K562 (cell line): ENCODE data around the gene RAI1. TPM values are rescaled to one million over a fixed set of nuclear protein-coding genes. Genes with fewer than 3 reads are reported as not detected.

Source experiments
- ATAC-seq: fragments of 200-7000 bp; cut with Tn5 transposase; 3 replicates; pipeline ENCODE4 v1.9.1; 2020; ENCODE audit warnings: moderate library complexity
- BruUV-seq: library from RNA; stranded (reverse); fragments of 400-500 nt; replicated peaks from 2 replicates; lab custom pipeline; 2021; lab: Mats Ljungman, UMichigan
- CTCF ChIA-PET: fragments of 300-600 bp; formaldehyde crosslinking; extraction: SDS; loops from one replicate; lab custom pipeline; 2021; ENCODE audit warnings: low intra/inter-chr PET ratio; lab: Yijun Ruan, JAX
- POLR2A ChIA-PET: fragments of 300-600, 350-650 bp; sonication (Branson Sonifier 250); formaldehyde crosslinking; extraction: SDS; loops from one replicate; lab custom pipeline; 2021; ENCODE audit warnings: antibody characterized with exemption, inconsistent platforms; lab: Yijun Ruan, JAX
- DNase-seq, 4 experiments: peaks; one replicate each; pipeline versions ENCODE4 v3.0.0 to v3.0.0-alpha.2; 2011 to 2018; ENCODE audit warnings: low spot score in 3 of 4, mixed read lengths in 3 of 4; ENCODE audit errors: extremely low read depth in 1 of 4
- FAIRE-seq: peaks from 2 replicates; lab custom pipeline; 2011; peaks lifted over from hg19 to GRCh38; lab: Jason Lieb, UNC
- H2AFZ ChIP-seq: 2 replicates; pipeline ENCODE4 v1.6.0; 2011; ENCODE audit warnings: low read depth, low read length, control low read depth, inconsistent platforms
- H3K27ac ChIP-seq: fragments of 200-600 bp; 3 replicates; pipeline ENCODE4 v1.8.0; 2011; ENCODE audit warnings: low read depth, mild to moderate bottlenecking, control low read depth, inconsistent platforms, low read length, moderate library complexity, mixed read lengths; ENCODE audit errors: extremely low read depth
- H3K27me3 ChIP-seq, 2 experiments: fragments of 300-600 bp in 1 of 2; 2 replicates in 1 of 2; 3 replicates in 1 of 2; pipeline versions ENCODE4 v1.6.0 to v1.8.0; 2011; ENCODE audit warnings: inconsistent platforms in 2 of 2, low read length in 2 of 2, mild to moderate bottlenecking in 1 of 2, mixed read lengths in 1 of 2, moderate library complexity in 1 of 2; ENCODE audit not compliant: control insufficient read depth in 2 of 2, insufficient read depth in 2 of 2
- H3K36me3 ChIP-seq: fragments of 300-600 bp; 3 replicates; pipeline ENCODE4 v1.8.0; 2011; ENCODE audit warnings: mild to moderate bottlenecking, low read length, inconsistent platforms; ENCODE audit not compliant: control insufficient read depth, insufficient read depth
- H3K4me1 ChIP-seq, 2 experiments: fragments of 200-600 bp in 1 of 2; replicated peaks in 1 of 2; 2 replicates in 1 of 2; 3 replicates in 1 of 2; pipeline versions ENCODE4 v1.5.1 to v1.8.0; 2011; ENCODE audit warnings: inconsistent platforms in 2 of 2, low read length in 2 of 2, mild to moderate bottlenecking in 1 of 2, mixed read lengths in 1 of 2, moderate library complexity in 1 of 2; ENCODE audit not compliant: control insufficient read depth in 2 of 2, insufficient read depth in 2 of 2
- H3K4me2 ChIP-seq: 2 replicates; pipeline ENCODE4 v1.6.1; 2011; ENCODE audit warnings: low read length, control low read depth, inconsistent platforms, mixed read lengths; ENCODE audit not compliant: insufficient read depth
- H3K4me3 ChIP-seq: fragments of 200-600 bp; sonication (generic), shearing (Covaris generic); 2 replicates; pipeline ENCODE4 v1.5.1; 2016; ENCODE audit warnings: control low read depth, inconsistent platforms
- H3K79me2 ChIP-seq: fragments of 200-600 bp; 3 replicates; pipeline ENCODE4 v1.8.0; 2011; ENCODE audit warnings: low read length, inconsistent platforms; ENCODE audit not compliant: control insufficient read depth, insufficient read depth
- H3K9ac ChIP-seq, 2 experiments: 2 replicates each; pipeline versions ENCODE4 v1.6.0 to v1.6.1; 2011; ENCODE audit warnings: low read depth in 2 of 2, low read length in 2 of 2, control low read depth in 1 of 2, inconsistent platforms in 1 of 2, mild to moderate bottlenecking in 1 of 2, mixed read lengths in 1 of 2; ENCODE audit not compliant: insufficient read depth in 1 of 2
- H3K9me1 ChIP-seq: one replicate; pipeline ENCODE4 v1.6.0; 2011; ENCODE audit warnings: inconsistent platforms, mild to moderate bottlenecking, low read length, moderate library complexity; ENCODE audit not compliant: control insufficient read depth, insufficient read depth
- H3K9me3 ChIP-seq: replicated peaks from 2 replicates; pipeline ENCODE4 v1.5.1; 2011; ENCODE audit warnings: low read depth, low read length, inconsistent platforms; ENCODE audit not compliant: control insufficient read depth, insufficient read depth
- H4K20me1 ChIP-seq: replicated peaks from 2 replicates; pipeline ENCODE4 v1.6.1; 2011; ENCODE audit warnings: low read length, inconsistent platforms, mixed read lengths; ENCODE audit not compliant: control insufficient read depth, insufficient read depth
- POLR2A ChIP-seq: fragments of 450-650 bp; conservative IDR thresholded peaks from 2 replicates; pipeline ENCODE4 v1.6.1; 2016
- RFX5 ChIP-seq: IDR thresholded peaks from 2 replicates; pipeline ENCODE4 v1.6.1; 2011; ENCODE audit warnings: low read depth, mild to moderate bottlenecking, improper control_type of control experiment, low read length
- SMARCB1 ChIP-seq: IDR thresholded peaks from 2 replicates; pipeline ENCODE4 v1.6.1; 2011; ENCODE audit warnings: improper control_type of control experiment, low read depth; ENCODE audit not compliant: insufficient read length
- TEAD2 ChIP-seq: fragments of 450-650 bp; IDR thresholded peaks from 2 replicates; pipeline ENCODE4 v1.6.1; 2016; ENCODE audit warnings: missing genetic modification characterization, control low read depth, missing compliant biosample characterization
- WGBS: fragments of 100-300 bp; shearing (Covaris generic); methylation state at CpG from one replicate; pipeline ENCODE4 v1.1.6; 2016; ENCODE audit warnings: low coverage, mixed read lengths; ENCODE audit not compliant: insufficient coverage; ENCODE audit errors: missing lambda C conversion rate; 5-methylcytosine and 5-hydroxymethylcytosine counted together
- in situ Hi-C: fragments of 300-500 bp; cut with MboI; formaldehyde crosslinking; loops from 4 replicates; pipeline ENCODE4 v1.15.0; 2018; ENCODE audit warnings: inconsistent platforms, mixed read lengths
- intact Hi-C: fragments of 100-400 bp; cut with micrococcal nuclease; formaldehyde crosslinking; loops from 2 replicates; pipeline ENCODE4 v1.14.2; 2022
- polyA plus RNA-seq, 8 experiments: library from polyadenylated mRNA; depleted of rRNA in 4 of 8; stranded (reverse) in 5 of 8; unstranded in 3 of 8; fragments of >200 nt; fragmentation: Nextera tagmentation in 2 of 8; fragmentation: Illumina TruSeq in 1 of 8; extraction: Ambion mirVana in 2 of 8; extraction: Trizol in 1 of 8; gene quantifications; 2 replicates each; pipeline versions ENCODE4 v1.2.1 to v1.2.3, GENCODE V29; 2011 to 2014; ENCODE audit warnings: inconsistent platforms in 1 of 8, missing spikeins in 1 of 8
- total RNA-seq, 7 experiments: library from RNA; depleted of rRNA in 6 of 7; stranded (reverse); fragments of >200 nt in 6 of 7; fragmentation: Illumina TruSeq in 2 of 7; extraction: Trizol in 2 of 7; gene quantifications; 2 replicates each; pipeline versions ENCODE4 v1.2.1 to v1.2.3, GENCODE V29; 2011 to 2021; ENCODE audit warnings: low replicate concordance in 1 of 7

The RAI1 gene
- total and polyA plus RNA-seq, 9 of the 15 experiments (the other 6 are each of a cell fraction or from before 2014, with no cell fraction given), result 0.68 to 19.9 (median 5.5) TPM

DNA sequence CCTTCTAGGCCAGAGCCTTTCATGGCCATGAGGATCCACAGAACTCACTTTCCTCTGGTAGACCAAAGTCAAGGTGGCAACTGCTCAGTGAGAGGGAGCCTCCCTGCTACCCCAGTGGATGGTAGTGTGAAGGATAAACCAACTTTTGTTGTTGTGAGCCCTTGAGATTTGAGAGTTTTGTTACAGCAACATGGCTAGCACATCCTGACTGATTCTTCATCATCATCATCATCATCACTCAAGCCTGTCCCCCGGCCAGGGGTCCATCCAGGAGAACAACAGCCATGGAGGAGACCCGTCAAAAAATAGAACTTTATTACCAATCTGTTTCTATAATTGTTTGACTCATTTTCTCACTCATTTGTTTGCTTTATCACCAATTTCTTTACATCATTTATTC lies 23.7 kb downstream of the RAI1 start:
- no peak for DNase-seq
- H3K9ac ChIP-seq, result no peak overlapping the region
- ATAC-seq, result no peak
- BruUV-seq, result no TSS peak
- no peaks in the 10 kb centered on the region for H3K27me3 ChIP-seq
- no peak overlapping the region for H3K4me3 ChIP-seq
- no peaks in the 10 kb centered on the region for H3K9me1 ChIP-seq
- H4K20me1 ChIP-seq, result 0 out of 2 replicates have a peak, but pooled peaks cover 11% of the 10 kb centered on the region
- ChIA-PET POLR2A (interaction anchor here (0.6 to 1.1 kb wide), 2 partner anchors 11 to 13 kb away, joined by 3 read pairs; no protein-coding TSS in a partner anchor), CTCF (no interaction called here)
- no peaks in the 10 kb centered on the region for H3K9me3 ChIP-seq
- no peak overlapping the region for H2AFZ ChIP-seq
- H3K4me1 ChIP-seq, result peaks cover 11 to 19% of the 10 kb centered on the region in 2 experiments; a peak in 4 of 5 replicates
- H3K79me2 ChIP-seq, result peaks cover 39% of the 10 kb centered on the region
- no peak overlapping the region for H3K27ac ChIP-seq
- TF ChIP-seq SMARCB1 (no peak), RFX5 (no peak)
- in situ Hi-C loops (no loop called here), intact Hi-C loops (no loop called here)
- FAIRE-seq, result no peak
- no peaks in the 10 kb centered on the region for H3K36me3 ChIP-seq
- WGBS, result 84% methylated on average over 2 of the region's 2 CpGs
- no peak overlapping the region for H3K4me2 ChIP-seq

DNA sequence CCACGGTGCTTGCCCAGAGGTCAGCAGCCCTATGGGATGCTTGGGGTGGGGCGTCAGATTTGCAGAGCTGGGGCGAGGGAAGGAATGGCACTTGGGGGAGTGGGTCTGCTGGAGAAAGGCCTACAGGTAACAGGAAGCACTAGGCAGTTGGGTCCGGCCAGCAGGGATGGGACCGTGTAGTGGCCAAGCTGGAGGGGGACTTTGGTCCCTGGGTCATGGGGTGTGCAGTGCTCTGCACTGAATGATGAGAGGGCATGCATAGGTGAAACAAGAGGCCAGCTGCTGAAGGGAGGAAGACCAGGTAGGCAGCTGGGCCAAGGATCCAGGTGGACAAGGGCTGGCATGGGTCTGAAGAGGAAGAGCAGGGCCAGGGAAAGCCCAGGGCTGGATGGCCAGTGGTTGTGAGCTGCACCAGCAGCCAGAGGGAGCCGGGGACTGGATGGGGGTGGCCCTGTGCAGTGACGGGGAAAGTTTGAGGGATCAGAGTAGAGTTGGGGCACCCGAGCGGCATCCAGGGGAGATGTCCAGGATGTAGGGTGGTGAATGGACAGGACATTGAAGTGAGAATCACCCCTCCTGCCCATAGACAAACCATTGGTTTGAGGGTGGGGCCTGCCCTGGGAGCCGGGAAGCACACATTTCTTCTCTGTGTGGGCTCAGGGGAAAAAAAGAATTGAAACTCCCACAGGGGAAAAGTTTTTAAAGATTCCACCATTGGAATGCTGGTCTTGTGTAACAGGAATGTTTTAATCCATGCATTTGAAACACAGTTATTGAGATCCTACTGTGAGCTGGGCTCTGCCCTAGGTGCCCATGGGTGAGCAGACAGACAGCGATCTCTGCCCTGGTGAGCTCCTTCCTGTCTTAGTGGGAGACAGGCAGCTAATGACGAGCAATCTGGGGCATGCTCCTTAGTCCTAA lies 25.1 kb downstream of the RAI1 start:
- no peaks in the 10 kb centered on the region for H3K9me1 ChIP-seq
- peaks cover 11 to 31% of the 10 kb centered on the region in 2 experiments; a peak in 4 of 5 replicates for H3K4me1 ChIP-seq
- no peak overlapping the region for H3K27ac ChIP-seq
- no peak for ATAC-seq
- TF ChIP-seq POLR2A (0 out of 2 replicates have a peak, but pooled peaks have one; percentile 21), TEAD2 (tag) (no peak)
- H2AFZ ChIP-seq, result no peak overlapping the region
- WGBS, result 85% methylated on average over 8 of the region's 12 CpGs
- H3K9ac ChIP-seq, result no peak overlapping the region; a peak in 1 of 4 replicates
- H4K20me1 ChIP-seq, result peaks cover 11% of the 10 kb centered on the region; the same call in 1 of the 2 replicates
- in situ Hi-C loops (no loop called here), intact Hi-C loops (no loop called here)
- H3K9me3 ChIP-seq, result no peaks in the 10 kb centered on the region
- POLR2A ChIA-PET, result interaction anchor here (0.6 to 1.1 kb wide), 4 partner anchors 8 to 43 kb away, joined by 3 read pairs; no protein-coding TSS in a partner anchor
- CTCF ChIA-PET, result no interaction called here
- no peak for DNase-seq
- no peak overlapping the region for H3K4me2 ChIP-seq
- no peak overlapping the region for H3K4me3 ChIP-seq
- H3K36me3 ChIP-seq, result no peaks in the 10 kb centered on the region
- no peak for FAIRE-seq
- no peaks in the 10 kb centered on the region for H3K27me3 ChIP-seq
- H3K79me2 ChIP-seq, result peaks cover 32% of the 10 kb centered on the region
- BruUV-seq, result no TSS peak
